Suprapubic skin (tissue), 4 donors: Measurements from ENCODE around the gene SFTPD.

Experiments used
- CTCF ChIP-seq, 2 donors: fragments of 200-600 bp in 1 of 2; fragments of 450-650 bp in 1 of 2; sonication (generic) in 1 of 2; IDR thresholded peaks; one replicate each; pipeline ENCODE4 v1.5.1; 2016 to 2019; ENCODE audit warnings: antibody characterized with exemption in 2 of 2, mild to moderate bottlenecking in 1 of 2, moderate library complexity in 1 of 2
- EP300 ChIP-seq: sonication (generic); formaldehyde crosslinking; IDR thresholded peaks from one replicate; pipeline ENCODE4 v1.6.1; 2017; ENCODE audit warnings: antibody characterized with exemption
- POLR2A ChIP-seq, 2 donors: fragments of 450-650 bp; IDR thresholded peaks; one replicate each; pipeline ENCODE4 v1.6.1; 2017; ENCODE audit warnings: antibody characterized with exemption in 2 of 2, mild to moderate bottlenecking in 2 of 2, moderate library complexity in 2 of 2
- POLR2AphosphoS5 ChIP-seq, 3 donors: sonication (generic); formaldehyde crosslinking; IDR thresholded peaks; one replicate each; pipeline ENCODE4 v1.6.1; 2017; ENCODE audit warnings: antibody characterized with exemption in 3 of 3

GRCh38 chr10:79937701-79938151 lies 11.2 kb downstream of the SFTPD start:
- no peak for TF ChIP-seq CTCF (IDR thresholded peaks at IDR 0.05)
- no peak for TF ChIP-seq POLR2A (IDR thresholded peaks at IDR 0.05)
- TF ChIP-seq EP300 = no peak
- no peak for TF ChIP-seq POLR2AphosphoS5 (IDR thresholded peaks at IDR 0.05)
